D721Med (cell line): ENCODE measurements around the gene LRP1B.

Experiments used
- DNase-seq: peaks from one replicate; pipeline ENCODE4 v3.0.0; 2011; ENCODE audit warnings: low spot score; ENCODE audit not compliant: insufficient read length
- FAIRE-seq: peaks from 2 replicates; lab custom pipeline; 2011; peaks lifted over from hg19 to GRCh38; lab: Jason Lieb, UNC
- TF ChIP-seq, protein P1 (sequence below): IDR thresholded peaks from 2 replicates; pipeline ENCODE4 v1.5.1; 2012; ENCODE audit warnings: mild to moderate bottlenecking, control low read depth; ENCODE audit not compliant: insufficient read depth; ENCODE audit errors: missing control alignments

LRP1B gene

GRCh38 chr2:141767051-141767450, 363.8 kb downstream of the LRP1B start:
- DNase-seq (no peak), FAIRE-seq (no peak)
- TF ChIP-seq, protein P1, sequence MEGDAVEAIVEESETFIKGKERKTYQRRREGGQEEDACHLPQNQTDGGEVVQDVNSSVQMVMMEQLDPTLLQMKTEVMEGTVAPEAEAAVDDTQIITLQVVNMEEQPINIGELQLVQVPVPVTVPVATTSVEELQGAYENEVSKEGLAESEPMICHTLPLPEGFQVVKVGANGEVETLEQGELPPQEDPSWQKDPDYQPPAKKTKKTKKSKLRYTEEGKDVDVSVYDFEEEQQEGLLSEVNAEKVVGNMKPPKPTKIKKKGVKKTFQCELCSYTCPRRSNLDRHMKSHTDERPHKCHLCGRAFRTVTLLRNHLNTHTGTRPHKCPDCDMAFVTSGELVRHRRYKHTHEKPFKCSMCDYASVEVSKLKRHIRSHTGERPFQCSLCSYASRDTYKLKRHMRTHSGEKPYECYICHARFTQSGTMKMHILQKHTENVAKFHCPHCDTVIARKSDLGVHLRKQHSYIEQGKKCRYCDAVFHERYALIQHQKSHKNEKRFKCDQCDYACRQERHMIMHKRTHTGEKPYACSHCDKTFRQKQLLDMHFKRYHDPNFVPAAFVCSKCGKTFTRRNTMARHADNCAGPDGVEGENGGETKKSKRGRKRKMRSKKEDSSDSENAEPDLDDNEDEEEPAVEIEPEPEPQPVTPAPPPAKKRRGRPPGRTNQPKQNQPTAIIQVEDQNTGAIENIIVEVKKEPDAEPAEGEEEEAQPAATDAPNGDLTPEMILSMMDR, result no peak

GRCh38 chr2:141766225-141766624, 364.6 kb downstream of the LRP1B start:
- no peak for DNase-seq

DNA sequence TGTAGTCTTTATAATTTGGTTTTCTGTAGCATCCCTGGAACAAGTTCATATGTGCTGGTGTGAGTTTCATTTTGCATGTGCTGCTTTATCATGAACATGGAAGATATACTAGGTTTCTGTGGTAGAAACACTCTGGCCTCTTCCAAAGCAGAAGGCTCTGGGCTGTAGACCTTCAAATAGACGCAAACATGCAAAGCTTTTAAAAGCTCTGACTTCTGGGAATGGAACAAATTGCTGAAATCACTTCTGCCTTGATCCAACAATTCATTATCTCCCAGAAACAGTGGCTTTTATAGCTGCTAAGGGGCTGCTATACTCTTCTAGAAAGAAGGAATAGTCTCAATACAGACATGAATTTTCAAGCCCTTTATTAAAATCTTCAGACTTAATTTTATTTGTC, 382.2 kb downstream of the LRP1B start:
- DNase-seq (no peak), FAIRE-seq (no peak)
- TF ChIP-seq, protein P1, result no peak

More at GRCh38 chr2:141766225-141766624, 364.6 kb downstream of the LRP1B start:
- no peak for FAIRE-seq
- TF ChIP-seq, protein P1, result no peak

DNA sequence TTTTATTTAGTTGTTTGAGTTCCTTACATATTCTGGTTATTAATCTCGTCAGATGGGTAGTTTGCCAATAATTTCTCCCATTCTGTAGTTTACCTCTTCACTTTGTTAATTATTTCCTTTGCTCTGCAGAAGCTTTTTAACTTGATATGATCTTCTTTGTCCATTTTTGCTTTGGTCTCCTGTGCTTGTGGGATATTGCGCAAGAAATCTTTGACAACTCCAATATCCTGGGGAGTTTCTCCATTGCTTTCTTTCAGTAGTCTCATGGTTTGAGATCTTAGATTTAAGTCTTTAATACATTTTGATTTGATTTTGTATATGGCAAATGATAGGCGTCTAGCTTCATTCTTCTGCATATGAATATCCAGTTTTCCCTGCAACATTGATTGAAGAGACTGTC, 389.2 kb downstream of the LRP1B start:
- FAIRE-seq (no peak), DNase-seq (no peak)
- TF ChIP-seq, protein P1, result no peak

- FAIRE-seq (no peak), DNase-seq (no peak)
- TF ChIP-seq, protein P1, result no peak
Observed at GRCh38 chr2:141737492-141738255, 393.1 kb downstream of the LRP1B start.

- TF ChIP-seq, protein P1, result no peak
- DNase-seq (no peak), FAIRE-seq (no peak)
Observed at GRCh38 chr2:141736466-141736865, 394.4 kb downstream of the LRP1B start.

DNA sequence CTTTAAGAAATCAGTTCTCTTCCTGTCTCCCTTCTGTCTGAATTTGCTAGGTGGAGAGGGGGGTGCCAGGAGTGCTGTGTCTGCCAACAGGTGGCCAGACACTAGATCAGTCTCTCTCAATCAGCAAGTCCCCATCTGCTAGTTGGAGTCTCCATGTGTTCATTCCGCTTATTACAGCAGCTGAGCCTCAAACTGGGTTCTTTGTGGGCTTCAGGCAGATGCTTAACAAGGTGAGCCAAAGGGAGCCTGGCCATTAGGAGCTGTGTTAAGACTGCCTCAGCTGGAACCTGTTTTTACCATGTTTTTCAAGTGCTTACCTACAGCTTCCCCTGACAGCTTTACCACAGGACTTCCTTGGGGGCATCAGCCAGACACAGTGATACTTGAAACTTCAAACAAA, 401.9 kb downstream of the LRP1B start:
- FAIRE-seq (peak; percentile 73), DNase-seq (no peak)
- TF ChIP-seq, protein P1, result no peak
